Measurements from ENCODE around the gene RND1. TPM values are rescaled to one million over a fixed set of nuclear protein-coding genes. Genes with fewer than 3 reads are reported as not detected.

The RND1 gene
- total RNA-seq, 2 donors from 2014 or later = 0.41 to 1.6 TPM

GRCh38 chr12:48873096-48873495, 7.4 kb upstream of the RND1 start:
- WGBS = 72% methylated on average over 4 of the region's 4 CpGs
- Histone ChIP-seq H3K36me3 (no peaks in the 10 kb centered on the region), H3K9me3 (no peaks in the 10 kb centered on the region), H3K4me1 (replicated peaks) (no peaks in the 10 kb centered on the region), H3K27ac (no peak overlapping the region), H3K4me3 (no peak overlapping the region), H3K27me3 (replicated peaks; ENCODE audit: insufficient read depth) (no peaks in the 10 kb centered on the region)
- TF ChIP-seq, protein P1, sequence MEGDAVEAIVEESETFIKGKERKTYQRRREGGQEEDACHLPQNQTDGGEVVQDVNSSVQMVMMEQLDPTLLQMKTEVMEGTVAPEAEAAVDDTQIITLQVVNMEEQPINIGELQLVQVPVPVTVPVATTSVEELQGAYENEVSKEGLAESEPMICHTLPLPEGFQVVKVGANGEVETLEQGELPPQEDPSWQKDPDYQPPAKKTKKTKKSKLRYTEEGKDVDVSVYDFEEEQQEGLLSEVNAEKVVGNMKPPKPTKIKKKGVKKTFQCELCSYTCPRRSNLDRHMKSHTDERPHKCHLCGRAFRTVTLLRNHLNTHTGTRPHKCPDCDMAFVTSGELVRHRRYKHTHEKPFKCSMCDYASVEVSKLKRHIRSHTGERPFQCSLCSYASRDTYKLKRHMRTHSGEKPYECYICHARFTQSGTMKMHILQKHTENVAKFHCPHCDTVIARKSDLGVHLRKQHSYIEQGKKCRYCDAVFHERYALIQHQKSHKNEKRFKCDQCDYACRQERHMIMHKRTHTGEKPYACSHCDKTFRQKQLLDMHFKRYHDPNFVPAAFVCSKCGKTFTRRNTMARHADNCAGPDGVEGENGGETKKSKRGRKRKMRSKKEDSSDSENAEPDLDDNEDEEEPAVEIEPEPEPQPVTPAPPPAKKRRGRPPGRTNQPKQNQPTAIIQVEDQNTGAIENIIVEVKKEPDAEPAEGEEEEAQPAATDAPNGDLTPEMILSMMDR (IDR thresholded peaks at IDR 0.05) = no peak
- no peak for TF ChIP-seq POLR2AphosphoS5 (IDR thresholded peaks at IDR 0.05)
- TF ChIP-seq POLR2A (IDR thresholded peaks at IDR 0.05) = no peak
- no peak for DNase-seq (ENCODE audit: low spot score)
- intact Hi-C loops (cut with DNase I) = no loop called here

- Histone ChIP-seq H3K9me3 (no peaks in the 10 kb centered on the region), H3K36me3 (no peaks in the 10 kb centered on the region), H3K4me3 (no peak overlapping the region), H3K27ac (no peak overlapping the region), H3K27me3 (replicated peaks; ENCODE audit: insufficient read depth) (no peaks in the 10 kb centered on the region), H3K4me1 (replicated peaks) (no peaks in the 10 kb centered on the region)
- 54% methylated on average over 2 of the region's 2 CpGs for WGBS
- DNase-seq (ENCODE audit: low spot score) = no peak
- TF ChIP-seq POLR2AphosphoS5 (IDR thresholded peaks at IDR 0.05) (peak; percentile 28), POLR2A (IDR thresholded peaks at IDR 0.05) (no peak)
- intact Hi-C loops (cut with DNase I) = no loop called here
Measured at GRCh38 chr12:48869191-48869590, 3.5 kb upstream of the RND1 start.

DNA sequence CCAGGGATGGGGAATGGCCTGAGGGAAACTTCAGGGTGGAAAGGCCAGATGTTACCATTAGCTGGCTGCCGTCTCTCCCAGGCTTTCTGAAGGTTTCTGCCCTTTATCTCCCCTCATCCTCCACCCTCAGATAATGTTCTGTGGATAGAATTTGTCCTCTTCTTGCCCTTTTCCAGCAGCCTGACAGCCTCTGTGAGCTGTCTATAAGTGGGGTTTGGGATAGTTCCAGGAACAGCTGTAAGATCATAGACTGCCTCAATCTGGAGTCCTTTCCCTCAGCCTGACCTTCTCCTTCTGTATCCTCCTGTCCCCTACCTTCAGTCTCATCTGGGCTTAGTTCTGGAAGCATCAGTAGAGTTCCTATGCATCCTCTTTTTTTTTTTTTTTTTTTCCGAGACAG, 2.8 kb upstream of the RND1 start:
- intact Hi-C loops (cut with DNase I) = no loop called here
- Histone ChIP-seq H3K4me1 (replicated peaks) (no peaks in the 10 kb centered on the region), H3K27me3 (replicated peaks; ENCODE audit: insufficient read depth) (no peaks in the 10 kb centered on the region), H3K9me3 (no peaks in the 10 kb centered on the region), H3K27ac (no peak overlapping the region), H3K4me3 (no peak overlapping the region), H3K36me3 (no peaks in the 10 kb centered on the region)
- TF ChIP-seq, protein P1 (IDR thresholded peaks at IDR 0.05) = no peak
- TF ChIP-seq POLR2AphosphoS5 (IDR thresholded peaks at IDR 0.05) (no peak), POLR2A (IDR thresholded peaks at IDR 0.05) (no peak)
- DNase-seq (ENCODE audit: low spot score) = no peak
- WGBS = 89% methylated on average over 2 of the region's 2 CpGs

DNA sequence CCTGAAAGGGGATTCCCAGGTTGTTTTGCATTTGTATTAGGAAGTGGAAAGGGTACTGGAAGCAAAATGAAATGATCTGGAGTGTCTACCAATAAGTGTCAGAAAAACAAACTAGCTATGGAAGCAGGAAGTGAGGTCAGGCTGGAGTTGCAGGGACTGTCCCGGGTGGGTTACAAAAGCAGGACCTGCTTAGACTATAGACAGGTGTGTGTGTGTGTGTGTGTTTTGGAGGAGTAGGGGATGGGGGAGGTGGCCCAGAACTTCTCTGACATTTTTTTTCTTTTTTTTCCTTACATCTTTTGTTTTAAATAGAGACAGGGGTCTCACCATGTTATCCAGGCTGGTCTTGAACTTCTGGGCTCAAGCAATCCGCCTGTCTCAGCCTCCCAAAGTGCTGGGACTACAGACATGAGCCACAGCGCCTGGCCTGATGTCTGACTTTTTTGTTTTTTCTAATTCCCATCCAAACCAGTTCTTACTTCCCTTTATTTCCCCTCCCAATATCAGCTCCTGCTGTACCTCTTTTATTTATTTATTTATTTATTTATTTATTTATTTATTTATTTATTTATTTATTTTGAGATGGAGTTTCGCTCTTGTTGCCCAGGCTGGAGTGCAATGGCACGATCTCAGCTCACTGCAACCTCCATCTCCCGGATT, 512 bp upstream of the RND1 start:
- intact Hi-C loops (cut with DNase I) = no loop called here
- DNase-seq (ENCODE audit: low spot score) = no peak
- Histone ChIP-seq H3K27me3 (replicated peaks; ENCODE audit: insufficient read depth) (no peaks in the 10 kb centered on the region), H3K9me3 (no peaks in the 10 kb centered on the region), H3K4me3 (peak overlapping the region; percentile 35 to 52), H3K36me3 (no peaks in the 10 kb centered on the region), H3K4me1 (replicated peaks) (no peaks in the 10 kb centered on the region), H3K27ac (no peak overlapping the region)
- TF ChIP-seq, protein P1 (IDR thresholded peaks at IDR 0.05) = no peak
- TF ChIP-seq POLR2AphosphoS5 (IDR thresholded peaks at IDR 0.05) (no peak), POLR2A (IDR thresholded peaks at IDR 0.05) (no peak)
- 76% methylated on average over 6 of the region's 6 CpGs for WGBS

- Histone ChIP-seq H3K27ac (no peak overlapping the region), H3K4me3 (no peak overlapping the region), H3K4me1 (replicated peaks) (no peaks in the 10 kb centered on the region), H3K36me3 (no peaks in the 10 kb centered on the region), H3K27me3 (replicated peaks; ENCODE audit: insufficient read depth) (no peaks in the 10 kb centered on the region), H3K9me3 (no peaks in the 10 kb centered on the region)
- intact Hi-C loops (cut with DNase I) = no loop called here
- TF ChIP-seq, protein P1 (IDR thresholded peaks at IDR 0.05) = no peak
- TF ChIP-seq POLR2A (IDR thresholded peaks at IDR 0.05) = no peak
- no peak for TF ChIP-seq POLR2AphosphoS5 (IDR thresholded peaks at IDR 0.05)
- WGBS = 81% methylated on average over 4 of the region's 4 CpGs
- no peak for DNase-seq (ENCODE audit: low spot score)
Measured at GRCh38 chr12:48863291-48863690, 2.4 kb downstream of the RND1 start.
